GM23338 (cell line): ENCODE measurements around the gene ADGRV1. TPM values are rescaled to one million over a fixed set of nuclear protein-coding genes. Genes with fewer than 3 reads are reported as not detected.

Source experiments
- ATAC-seq: fragments of 200-7000 bp; cut with Tn5 transposase; 3 replicates; pipeline ENCODE4 v1.9.1; 2020
- DNase-seq: peaks from one replicate; pipeline ENCODE4 v3.0.0-alpha.2; 2015; ENCODE audit warnings: low spot score
- H2AFZ ChIP-seq: fragments of 200-600 bp; sonication (generic); 2 replicates; pipeline ENCODE4 v1.8.0; 2016; ENCODE audit warnings: antibody characterized with exemption, mild to moderate bottlenecking, moderate library complexity
- H3F3A ChIP-seq: fragments of 200-600 bp; sonication (generic); replicated peaks from 2 replicates; pipeline ENCODE4 v1.8.0; 2017; ENCODE audit warnings: antibody characterized with exemption, mixed run types, low read depth
- H3K27ac ChIP-seq: fragments of 200-600 bp; sonication (generic); 2 replicates; pipeline ENCODE4 v1.6.1; 2016; ENCODE audit warnings: low read depth
- H3K27me3 ChIP-seq: fragments of 200-600 bp; sonication (generic); 2 replicates; pipeline ENCODE4 v1.8.0; 2016; ENCODE audit warnings: mild to moderate bottlenecking, mixed run types, moderate library complexity; ENCODE audit not compliant: insufficient read depth
- H3K36me3 ChIP-seq: fragments of 200-600 bp; sonication (generic); 2 replicates; pipeline ENCODE4 v1.8.0; 2016; ENCODE audit warnings: mild to moderate bottlenecking; ENCODE audit not compliant: insufficient read depth
- H3K4me1 ChIP-seq: fragments of 200-600 bp; sonication (generic); 2 replicates; pipeline ENCODE4 v1.8.0; 2016; ENCODE audit warnings: mild to moderate bottlenecking, moderate library complexity; ENCODE audit not compliant: insufficient read depth
- H3K4me2 ChIP-seq: fragments of 200-600 bp; sonication (generic); 2 replicates; pipeline ENCODE4 v1.7.1; 2017; ENCODE audit warnings: mixed run types
- H3K4me3 ChIP-seq: fragments of 200-600 bp; sonication (generic); 2 replicates; pipeline ENCODE4 v1.6.1; 2016; ENCODE audit warnings: mixed run types
- H3K79me2 ChIP-seq: fragments of 200-600 bp; sonication (generic); replicated peaks from 2 replicates; pipeline ENCODE4 v1.8.0; 2017; ENCODE audit warnings: mild to moderate bottlenecking; ENCODE audit not compliant: insufficient read depth
- H3K9me2 ChIP-seq: fragments of 200-600 bp; sonication (generic); 2 replicates; pipeline ENCODE4 v1.8.0; 2017; ENCODE audit not compliant: insufficient read depth
- H4K20me1 ChIP-seq: fragments of 200-600 bp; sonication (generic); replicated peaks from 2 replicates; pipeline ENCODE4 v1.8.0; 2017; ENCODE audit warnings: mild to moderate bottlenecking; ENCODE audit not compliant: insufficient read depth
- H3K27ac Mint-ChIP-seq: 2 replicates; pipeline ENCODE4 v1.8.0; 2020; ENCODE audit warnings: inconsistent platforms, mild to moderate bottlenecking, moderate library complexity, mixed read lengths
- H3K27me3 Mint-ChIP-seq: 3 replicates; pipeline ENCODE4 v1.8.0; 2022; ENCODE audit warnings: low read depth, mild to moderate bottlenecking, moderate library complexity, mixed read lengths, inconsistent platforms; ENCODE audit not compliant: insufficient read depth, poor library complexity
- H3K36me3 Mint-ChIP-seq: 3 replicates; pipeline ENCODE4 v1.8.0; 2021; ENCODE audit warnings: low read depth, mild to moderate bottlenecking, inconsistent platforms, moderate library complexity, mixed read lengths
- H3K4me1 Mint-ChIP-seq: 3 replicates; pipeline ENCODE4 v1.8.0; 2020; ENCODE audit warnings: mild to moderate bottlenecking, inconsistent platforms, mixed read lengths
- H3K4me3 Mint-ChIP-seq: 3 replicates; pipeline ENCODE4 v1.8.0; 2021; ENCODE audit warnings: moderate library complexity, mild to moderate bottlenecking, inconsistent platforms, mixed read lengths
- H3K9me3 Mint-ChIP-seq: 3 replicates; pipeline ENCODE4 v1.8.0; 2020; ENCODE audit warnings: moderate library complexity, mild to moderate bottlenecking, inconsistent platforms, mixed read lengths
- CREB1 ChIP-seq: fragments of 250-450 bp; sonication (Bioruptor Pico); IDR thresholded peaks from 2 replicates; pipeline ENCODE4 v1.5.0; 2020; ENCODE audit warnings: low read depth, mild to moderate bottlenecking, moderate library complexity
- CTCF ChIP-seq, 2 experiments: fragments of 200-600 bp in 1 of 2; sonication (generic) in 1 of 2; conservative IDR thresholded peaks; 2 replicates each; pipeline versions ENCODE4 v1.5.1 to v1.6.1; 2016 to 2017; ENCODE audit warnings: antibody characterized with exemption in 2 of 2, low read depth in 2 of 2, mild to moderate bottlenecking in 2 of 2, moderate library complexity in 1 of 2
- ETS1 ChIP-seq: IDR thresholded peaks from 2 replicates; pipeline ENCODE4 v1.6.1; 2016; ENCODE audit warnings: antibody characterized with exemption
- EZH2 ChIP-seq: fragments of 200-600 bp; sonication (generic); IDR thresholded peaks from one replicate; pipeline ENCODE4 v1.8.0; 2017; ENCODE audit warnings: antibody characterized with exemption, mild to moderate bottlenecking, low read depth; ENCODE audit not compliant: unreplicated experiment
- JUNB ChIP-seq: IDR thresholded peaks from one replicate; pipeline ENCODE4 v1.6.1; 2016; ENCODE audit warnings: antibody characterized with exemption; ENCODE audit not compliant: unreplicated experiment
- NANOG ChIP-seq: IDR thresholded peaks from 2 replicates; pipeline ENCODE4 v1.6.1; 2016; ENCODE audit warnings: antibody characterized with exemption, borderline replicate concordance
- POLR2AphosphoS5 ChIP-seq: IDR thresholded peaks from 2 replicates; pipeline ENCODE4 v1.6.1; 2016; ENCODE audit warnings: antibody characterized with exemption, low read depth
- REST ChIP-seq: IDR thresholded peaks from one replicate; pipeline ENCODE4 v1.6.1; 2018; ENCODE audit warnings: antibody characterized with exemption; ENCODE audit not compliant: unreplicated experiment
- STAT1 ChIP-seq: IDR thresholded peaks from one replicate; pipeline ENCODE4 v1.6.1; 2016; ENCODE audit warnings: antibody characterized with exemption; ENCODE audit not compliant: unreplicated experiment
- ZNF114 ChIP-seq: fragments of 250-450 bp; sonication (Bioruptor Pico); IDR thresholded peaks from 2 replicates; pipeline ENCODE4 v1.5.0; 2020; ENCODE audit warnings: mild to moderate bottlenecking, moderate library complexity
- ZNF331 ChIP-seq: fragments of 250-450 bp; sonication (Bioruptor Pico); IDR thresholded peaks from 2 replicates; pipeline ENCODE4 v1.5.0; 2020; ENCODE audit warnings: low read depth, mild to moderate bottlenecking, moderate library complexity
- ZNF462 ChIP-seq: fragments of 250-450 bp; sonication (Bioruptor Pico); IDR thresholded peaks from 2 replicates; pipeline ENCODE4 v1.5.0; 2020; ENCODE audit warnings: mild to moderate bottlenecking, moderate library complexity
- polyA plus RNA-seq: library from polyadenylated mRNA; unstranded; fragments of >200 nt; fragmentation: Nextera tagmentation; extraction: Ambion mirVana; gene quantifications from 2 replicates; pipeline ENCODE4 v1.2.1, GENCODE V29; 2016
- total RNA-seq: library from RNA; depleted of rRNA; stranded (reverse); fragments of >200 nt; shearing (Covaris generic); gene quantifications from 2 replicates; pipeline ENCODE4 v1.2.3, GENCODE V29; 2014

The ADGRV1 gene
- total and polyA plus RNA-seq, 2 experiments from 2014 or later: 46.1 to 149 TPM

- Histone ChIP-seq H3K27ac (0 out of 2 replicates have a peak overlapping the region, but pooled peaks have one; percentile 17), H3K27me3 (no peaks in the 10 kb centered on the region), H3F3A (no peaks in the 10 kb centered on the region), H3K4me3 (no peak overlapping the region), H3K4me2 (no peak overlapping the region), H2AFZ (no peak overlapping the region), H4K20me1 (no peaks in the 10 kb centered on the region; the same call in 1 of the 2 replicates), H3K9me2 (no peaks in the 10 kb centered on the region), H3K4me1 (no peaks in the 10 kb centered on the region), H3K79me2 (no peaks in the 10 kb centered on the region), H3K36me3 (peaks cover 11% of the 10 kb centered on the region; the same call in 1 of the 2 replicates)
- TF ChIP-seq NANOG: no peak
- no peak for TF ChIP-seq POLR2AphosphoS5
- TF ChIP-seq ZNF331 (CRISPR knock-in tag): no peak
- TF ChIP-seq STAT1: no peak
- no peak for TF ChIP-seq CREB1 (CRISPR knock-in tag)
- no peak for TF ChIP-seq ZNF114 (CRISPR knock-in tag)
- TF ChIP-seq ETS1: no peak
- no peak for TF ChIP-seq EZH2
- no peak for TF ChIP-seq JUNB
- TF ChIP-seq CTCF (conservative IDR thresholded peaks at IDR 0.05; ENCODE audit: low read depth in 2 of 2): no peak
- no peak for TF ChIP-seq REST
- no peak for TF ChIP-seq ZNF462 (CRISPR knock-in tag)
- no peaks in the 10 kb centered on the region; the same call in 2 of the 3 replicates for H3K36me3 Mint-ChIP-seq
- H3K27me3 Mint-ChIP-seq: no peaks in the 10 kb centered on the region
- no peaks in the 10 kb centered on the region for H3K4me1 Mint-ChIP-seq
- no peak overlapping the region for H3K4me3 Mint-ChIP-seq
- ATAC-seq (no peak), DNase-seq (no peak)
- H3K9me3 Mint-ChIP-seq: no peaks in the 10 kb centered on the region
- no peak overlapping the region for H3K27ac Mint-ChIP-seq
These were observed 295.6 kb downstream of the ADGRV1 start for GRCh38 chr5:90854169-90854568.
